Measurements from ENCODE around the gene ATP5MK.
"Not testable (repeated sequence)": the region's sequence is repeated elsewhere in the genome, so short reads cannot be mapped to it uniquely, and the experiment has no call there.

Gene ATP5MK

GRCh38 chr10:103397191-103397825 is 1.0 kb upstream of the ATP5MK start:
- in situ Hi-C loops (cut with MboI; ENCODE audit: low sequenced_read_pairs): no loop called here

- in situ Hi-C loops (cut with MboI; ENCODE audit: low sequenced_read_pairs): no loop called here
These were observed 463 bp upstream of the ATP5MK start for GRCh38 chr10:103396789-103397087.

GRCh38 chr10:103395754-103396066 is 565 bp downstream of the ATP5MK start:
- in situ Hi-C loops (cut with MboI; ENCODE audit: low sequenced_read_pairs): no loop called here

- in situ Hi-C loops (cut with MboI; ENCODE audit: low sequenced_read_pairs): no loop called here
These were observed 2.1 kb downstream of the ATP5MK start for GRCh38 chr10:103394180-103394579.

GRCh38 chr10:103382769-103383168 is 13.5 kb downstream of the ATP5MK start:
- in situ Hi-C loops (cut with MboI; ENCODE audit: low sequenced_read_pairs): no loop called here

GRCh38 chr10:103374263-103374662 is 22.0 kb downstream of the ATP5MK start:
- in situ Hi-C loops (cut with MboI; ENCODE audit: low sequenced_read_pairs): no loop called here

GRCh38 chr10:103373544-103373943 is 22.7 kb downstream of the ATP5MK start:
- in situ Hi-C loops (cut with MboI; ENCODE audit: low sequenced_read_pairs): no loop called here

- in situ Hi-C loops (cut with MboI; ENCODE audit: low sequenced_read_pairs): no loop called here
These were observed 28.3 kb downstream of the ATP5MK start, which contains the start of gene TAF5 for GRCh38 chr10:103367782-103368518. TAF5 (plus strand) TSS chr10:103367976; CDS start chr10:103367990, 14 bp downstream.

GRCh38 chr10:103367379-103367781 is 28.9 kb downstream of the ATP5MK start:
- in situ Hi-C loops (cut with MboI; ENCODE audit: low sequenced_read_pairs): no loop called here

GRCh38 chr10:103360791-103361190 is 35.5 kb downstream of the ATP5MK start:
- in situ Hi-C loops (cut with MboI; ENCODE audit: low sequenced_read_pairs): not testable (repeated sequence)

- in situ Hi-C loops (cut with MboI; ENCODE audit: low sequenced_read_pairs): not testable (repeated sequence)
These were observed 36.8 kb downstream of the ATP5MK start for GRCh38 chr10:103359493-103359892.

GRCh38 chr10:103355906-103356599 is 40.2 kb downstream of the ATP5MK start:
- in situ Hi-C loops (cut with MboI; ENCODE audit: low sequenced_read_pairs): no loop called here

GRCh38 chr10:103354567-103354966 is 41.7 kb downstream of the ATP5MK start:
- in situ Hi-C loops (cut with MboI; ENCODE audit: low sequenced_read_pairs): not testable (repeated sequence)

- in situ Hi-C loops (cut with MboI; ENCODE audit: low sequenced_read_pairs): no loop called here
These were observed 43.0 kb downstream of the ATP5MK start for GRCh38 chr10:103353281-103353680.

- in situ Hi-C loops (cut with MboI; ENCODE audit: low sequenced_read_pairs): no loop called here
These were observed 45.6 kb downstream of the ATP5MK start, which contains the start of gene PCGF6 for GRCh38 chr10:103350517-103351260. PCGF6 (minus strand) TSS chr10:103351140; CDS start chr10:103351066, 74 bp downstream.

GRCh38 chr10:103350175-103350516 is 46.1 kb downstream of the ATP5MK start:
- in situ Hi-C loops (cut with MboI; ENCODE audit: low sequenced_read_pairs): no loop called here

All from hTERT RPE-1 (cell line).